DOHH2 (cell line): Measurements from ENCODE around the gene ZBTB16.

ENCODE experiments used
- H3F3A ChIP-seq: fragments of 200-600 bp; sonication (generic), shearing (Covaris generic); 2 replicates; pipeline ENCODE4 v1.6.0; 2016; ENCODE audit warnings: antibody characterized with exemption, mild to moderate bottlenecking; ENCODE audit not compliant: control insufficient read depth, insufficient read depth
- H3K27ac ChIP-seq: fragments of 200-600 bp; sonication (generic); 2 replicates; pipeline ENCODE4 v1.5.1; 2014; ENCODE audit warnings: low read depth, mild to moderate bottlenecking, low read length, moderate library complexity
- H3K27me3 ChIP-seq: fragments of 200-600 bp; sonication (generic); 2 replicates; pipeline ENCODE4 v1.6.1; 2014; ENCODE audit warnings: mild to moderate bottlenecking, low read length, mixed read lengths; ENCODE audit not compliant: control insufficient read depth
- H3K36me3 ChIP-seq: fragments of 200-600 bp; sonication (generic); 2 replicates; pipeline ENCODE4 v1.6.1; 2014; ENCODE audit warnings: mild to moderate bottlenecking, low read length, moderate library complexity, mixed read lengths; ENCODE audit not compliant: control insufficient read depth
- H3K4me1 ChIP-seq: fragments of 200-600 bp; sonication (generic); 2 replicates; pipeline ENCODE4 v1.6.1; 2014; ENCODE audit warnings: mild to moderate bottlenecking, low read length, mixed read lengths; ENCODE audit not compliant: control insufficient read depth
- H3K4me2 ChIP-seq: fragments of 200-600 bp; sonication (generic); 2 replicates; pipeline ENCODE4 v1.6.0; 2014; ENCODE audit warnings: mild to moderate bottlenecking, low read length, moderate library complexity
- H3K4me3 ChIP-seq: fragments of 200-600 bp; sonication (generic); 2 replicates; pipeline ENCODE4 v1.5.1; 2014; ENCODE audit warnings: mild to moderate bottlenecking, low read length, mixed read lengths
- H3K79me2 ChIP-seq: fragments of 200-600 bp; sonication (generic); 2 replicates; pipeline ENCODE4 v1.6.1; 2014; ENCODE audit warnings: mild to moderate bottlenecking, low read length, mixed read lengths; ENCODE audit not compliant: control insufficient read depth
- H3K9me2 ChIP-seq: fragments of 200-600 bp; sonication (generic); replicated peaks from 2 replicates; pipeline ENCODE4 v1.6.1; 2014; ENCODE audit warnings: mild to moderate bottlenecking, low read length, mixed read lengths; ENCODE audit not compliant: control insufficient read depth
- H3K9me3 ChIP-seq: fragments of 200-600 bp; sonication (generic); 2 replicates; pipeline ENCODE4 v1.6.1; 2014; ENCODE audit warnings: antibody characterized with exemption, low read length, mixed read lengths; ENCODE audit not compliant: control insufficient read depth, insufficient read depth
- H4K20me1 ChIP-seq: fragments of 200-600 bp; sonication (generic); 2 replicates; pipeline ENCODE4 v1.6.0; 2014; ENCODE audit warnings: low read depth, mild to moderate bottlenecking, antibody characterized with exemption, low read length, moderate library complexity; ENCODE audit not compliant: control insufficient read depth, insufficient read depth
- EZH2phosphoT487 ChIP-seq: fragments of 200-600 bp; sonication (generic); IDR thresholded peaks from 2 replicates; pipeline ENCODE4 v1.6.1; 2017; ENCODE audit warnings: borderline replicate concordance, mild to moderate bottlenecking, antibody characterized with exemption, low read length, moderate library complexity, mixed read lengths
- TF ChIP-seq, protein P1 (sequence below): fragments of 200-600 bp; sonication (generic); IDR thresholded peaks from one replicate; pipeline ENCODE4 v1.5.1; 2014; ENCODE audit warnings: antibody characterized with exemption, mild to moderate bottlenecking, low read depth, low read length; ENCODE audit not compliant: poor library complexity, severe bottlenecking

Gene ZBTB16

GRCh38 chr11:114188851-114189570 lies 129.5 kb downstream of the ZBTB16 start:
- TF ChIP-seq EZH2phosphoT487 = no peak
- TF ChIP-seq, protein P1, sequence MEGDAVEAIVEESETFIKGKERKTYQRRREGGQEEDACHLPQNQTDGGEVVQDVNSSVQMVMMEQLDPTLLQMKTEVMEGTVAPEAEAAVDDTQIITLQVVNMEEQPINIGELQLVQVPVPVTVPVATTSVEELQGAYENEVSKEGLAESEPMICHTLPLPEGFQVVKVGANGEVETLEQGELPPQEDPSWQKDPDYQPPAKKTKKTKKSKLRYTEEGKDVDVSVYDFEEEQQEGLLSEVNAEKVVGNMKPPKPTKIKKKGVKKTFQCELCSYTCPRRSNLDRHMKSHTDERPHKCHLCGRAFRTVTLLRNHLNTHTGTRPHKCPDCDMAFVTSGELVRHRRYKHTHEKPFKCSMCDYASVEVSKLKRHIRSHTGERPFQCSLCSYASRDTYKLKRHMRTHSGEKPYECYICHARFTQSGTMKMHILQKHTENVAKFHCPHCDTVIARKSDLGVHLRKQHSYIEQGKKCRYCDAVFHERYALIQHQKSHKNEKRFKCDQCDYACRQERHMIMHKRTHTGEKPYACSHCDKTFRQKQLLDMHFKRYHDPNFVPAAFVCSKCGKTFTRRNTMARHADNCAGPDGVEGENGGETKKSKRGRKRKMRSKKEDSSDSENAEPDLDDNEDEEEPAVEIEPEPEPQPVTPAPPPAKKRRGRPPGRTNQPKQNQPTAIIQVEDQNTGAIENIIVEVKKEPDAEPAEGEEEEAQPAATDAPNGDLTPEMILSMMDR = no peak

DNA sequence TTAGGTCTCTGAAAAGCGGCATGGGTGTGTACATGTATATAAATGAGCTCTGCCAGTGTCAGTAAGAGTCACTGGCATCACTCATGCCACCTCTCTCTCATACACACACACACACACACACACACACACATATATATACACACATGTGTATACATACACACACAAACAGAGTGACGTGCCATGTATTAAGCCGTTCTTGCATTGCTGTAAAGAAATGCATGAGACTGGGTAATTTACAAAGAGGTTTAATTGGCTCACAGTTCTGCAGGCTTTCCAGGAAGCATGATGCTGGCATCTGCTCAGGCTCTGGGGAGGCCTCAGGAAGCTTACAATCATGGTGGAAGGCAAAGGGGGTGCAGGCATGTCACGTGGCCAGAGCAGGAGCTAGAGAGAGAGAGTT lies 131.1 kb downstream of the ZBTB16 start:
- Histone ChIP-seq H3K27ac (no peak overlapping the region), H3K4me3 (no peak overlapping the region), H3K27me3 (peaks cover 6% of the 10 kb centered on the region; the same call in 1 of the 2 replicates), H3F3A (no peaks in the 10 kb centered on the region), H3K4me2 (no peak overlapping the region), H3K4me1 (peaks cover 20% of the 10 kb centered on the region), H3K9me3 (no peaks in the 10 kb centered on the region), H4K20me1 (no peaks in the 10 kb centered on the region), H3K36me3 (no peaks in the 10 kb centered on the region), H3K79me2 (no peaks in the 10 kb centered on the region), H3K9me2 (no peaks in the 10 kb centered on the region)
- TF ChIP-seq, protein P1 = no peak
- TF ChIP-seq EZH2phosphoT487 = no peak

More at GRCh38 chr11:114188851-114189570, 129.5 kb downstream of the ZBTB16 start:
- Histone ChIP-seq H3K79me2 (no peaks in the 10 kb centered on the region), H3K9me2 (no peaks in the 10 kb centered on the region), H3K36me3 (no peaks in the 10 kb centered on the region), H4K20me1 (no peaks in the 10 kb centered on the region), H3F3A (no peaks in the 10 kb centered on the region), H3K9me3 (no peaks in the 10 kb centered on the region), H3K4me3 (no peak overlapping the region), H3K27ac (no peak overlapping the region), H3K4me1 (peaks cover 5% of the 10 kb centered on the region; the same call in 1 of the 2 replicates), H3K4me2 (no peak overlapping the region), H3K27me3 (peaks cover 6% of the 10 kb centered on the region; the same call in 1 of the 2 replicates)

GRCh38 chr11:114191893-114192292 lies 132.4 kb downstream of the ZBTB16 start:
- peaks cover 28% of the 10 kb centered on the region for H3K4me1 ChIP-seq

More at GRCh38 chr11:114191893-114192292, 132.4 kb downstream of the ZBTB16 start:
- TF ChIP-seq, protein P1 = no peak
- no peak for TF ChIP-seq EZH2phosphoT487
- Histone ChIP-seq H3K9me3 (no peaks in the 10 kb centered on the region), H3K27ac (no peak overlapping the region), H3F3A (no peaks in the 10 kb centered on the region), H3K4me3 (no peak overlapping the region), H3K4me2 (no peak overlapping the region), H3K27me3 (peaks cover 6% of the 10 kb centered on the region; the same call in 1 of the 2 replicates), H3K9me2 (no peaks in the 10 kb centered on the region), H4K20me1 (no peaks in the 10 kb centered on the region), H3K36me3 (no peaks in the 10 kb centered on the region), H3K79me2 (no peaks in the 10 kb centered on the region)
